ENCODE measurements around the gene SEC63.

- TF ChIP-seq POLR2A (IDR thresholded peaks at IDR 0.05) (no peak), CTCF (IDR thresholded peaks at IDR 0.05) (no peak), POLR2AphosphoS5 (IDR thresholded peaks at IDR 0.05) (no peak)
Measured at GRCh38 chr6:107962723-107963122, 4.7 kb upstream of the SEC63 start.

Data from stomach (tissue), 4 donors.